Common myeloid progenitor, CD34-positive (primary cell): ENCODE data around the gene MALSU1.

Experiments used
- CTCF ChIA-PET: fragments of 350-600 bp; sonication (Branson Sonifier 250); formaldehyde crosslinking; loops from one replicate; lab custom pipeline; 2021; ENCODE audit warnings: antibody characterized with exemption; lab: Charles Lee
- POLR2A ChIA-PET: fragments of 350-600 bp; sonication (Branson Sonifier 250); formaldehyde crosslinking; loops from one replicate; lab custom pipeline; 2021; ENCODE audit warnings: antibody characterized with exemption; lab: Charles Lee
- DNase-seq, 3 donors: peaks; one replicate each; pipeline versions ENCODE4 v3.0.0 to v3.0.0-alpha.2; 2013
- H3K27ac ChIP-seq, 2 experiments: 1 replicate in 1 of 2; 2 replicates in 1 of 2; pipeline ENCODE4 v1.7.0; 2013; ENCODE audit warnings: inconsistent platforms in 2 of 2, low read length in 2 of 2, mild to moderate bottlenecking in 2 of 2, low read depth in 1 of 2, moderate library complexity in 1 of 2; ENCODE audit not compliant: severe bottlenecking in 2 of 2, insufficient read depth in 1 of 2, poor library complexity in 1 of 2
- H3K27me3 ChIP-seq, 5 experiments: replicated peaks in 2 of 5; 1 replicate in 3 of 5; 2 replicates in 2 of 5; pipeline versions ENCODE4 v1.6.1 to v1.7.0; 2013; ENCODE audit warnings: low read length in 4 of 5, mild to moderate bottlenecking in 2 of 5, moderate library complexity in 2 of 5, inconsistent platforms in 1 of 5; ENCODE audit not compliant: insufficient read depth in 5 of 5, control insufficient read depth in 4 of 5
- H3K36me3 ChIP-seq, 4 experiments: 1 replicate in 2 of 4; 2 replicates in 2 of 4; pipeline versions ENCODE4 v1.6.1 to v1.7.0; 2013; ENCODE audit warnings: low read length in 3 of 4, control low read depth in 1 of 4, mild to moderate bottlenecking in 1 of 4; ENCODE audit not compliant: control insufficient read depth in 4 of 4, insufficient read depth in 4 of 4
- H3K4me1 ChIP-seq, 4 experiments: 1 replicate in 3 of 4; 2 replicates in 1 of 4; pipeline versions ENCODE4 v1.6.1 to v1.7.1; 2013; ENCODE audit warnings: low read length in 3 of 4, mild to moderate bottlenecking in 3 of 4, control low read depth in 1 of 4, inconsistent platforms in 1 of 4, moderate library complexity in 1 of 4; ENCODE audit not compliant: control insufficient read depth in 4 of 4, insufficient read depth in 4 of 4; ENCODE audit errors: control extremely low read depth in 1 of 4
- H3K4me3 ChIP-seq, 7 experiments: 1 replicate in 4 of 7; 2 replicates in 3 of 7; pipeline versions ENCODE4 v1.5.1 to v1.7.0; 2013; ENCODE audit warnings: mild to moderate bottlenecking in 7 of 7, low read length in 6 of 7, moderate library complexity in 6 of 7, inconsistent platforms in 2 of 7, low read depth in 2 of 7, control low read depth in 1 of 7; ENCODE audit not compliant: insufficient read depth in 4 of 7, control insufficient read depth in 1 of 7; ENCODE audit errors: extremely low read depth in 1 of 7
- H3K9me3 ChIP-seq, 5 experiments: 1 replicate in 4 of 5; 2 replicates in 1 of 5; pipeline versions ENCODE4 v1.6.1 to v1.7.1; 2013; ENCODE audit warnings: low read length in 4 of 5, mild to moderate bottlenecking in 2 of 5, inconsistent platforms in 1 of 5, low read depth in 1 of 5, moderate library complexity in 1 of 5; ENCODE audit not compliant: control insufficient read depth in 4 of 5, insufficient read depth in 2 of 5; ENCODE audit errors: control extremely low read depth in 1 of 5
- WGBS: methylation state at CpG from one replicate; pipeline ENCODE4 v1.1.5; 2013; ENCODE audit not compliant: insufficient coverage; 5-methylcytosine and 5-hydroxymethylcytosine counted together

The MALSU1 gene

GRCh38 chr7:23293500-23294073 lies 5.6 kb upstream of the MALSU1 start:
- no peak for DNase-seq
- POLR2A ChIA-PET, result interaction anchor here (0.6 kb wide), 1 partner anchor 189 kb away, joined by 3 read pairs; no protein-coding TSS in a partner anchor
- H3K4me3 ChIP-seq, result no peak overlapping the region
- H3K27me3 ChIP-seq, result no peaks in the 10 kb centered on the region
- WGBS, result 91% methylated on average over 12 of the region's 12 CpGs
- no peak overlapping the region for H3K27ac ChIP-seq
- CTCF ChIA-PET, result interaction anchor here (1.2 to 1.9 kb wide), 2 partner anchors 15 to 17 kb away, joined by 4 to 7 read pairs; no protein-coding TSS in a partner anchor
- H3K36me3 ChIP-seq, result no peaks in the 10 kb centered on the region
- peaks cover 0 to 8% (median under 1%) of the 10 kb centered on the region in 4 experiments for H3K4me1 ChIP-seq
- H3K9me3 ChIP-seq, result no peaks in the 10 kb centered on the region

- CTCF ChIA-PET, result interaction anchor here (0.8 to 1.9 kb wide), 3 partner anchors 16 to 168 kb away, joined by 3 to 7 read pairs (median 5); no protein-coding TSS in a partner anchor
- POLR2A ChIA-PET, result no interaction called here
- WGBS, result 88% methylated on average over 5 of the region's 6 CpGs
- Histone ChIP-seq H3K36me3 (no peaks in the 10 kb centered on the region), H3K27me3 (no peaks in the 10 kb centered on the region), H3K4me1 (peaks cover under 1 to 9% (median 6%) of the 10 kb centered on the region in 4 experiments), H3K9me3 (no peaks in the 10 kb centered on the region), H3K4me3 (no peak overlapping the region), H3K27ac (no peak overlapping the region)
- no peak for DNase-seq
These were observed 4.4 kb upstream of the MALSU1 start for GRCh38 chr7:23294549-23295400.

GRCh38 chr7:23295401-23295697 lies 3.8 kb upstream of the MALSU1 start:
- ChIA-PET CTCF (interaction anchor here (0.8 to 1.9 kb wide), 3 partner anchors 17 to 168 kb away, joined by 3 to 7 read pairs (median 5); no protein-coding TSS in a partner anchor), POLR2A (no interaction called here)
- DNase-seq, result no peak
- no peaks in the 10 kb centered on the region for H3K27me3 ChIP-seq
- peaks cover 6 to 15% (median 11%) of the 10 kb centered on the region in 4 experiments for H3K4me1 ChIP-seq
- no peak overlapping the region for H3K27ac ChIP-seq
- no peaks in the 10 kb centered on the region for H3K36me3 ChIP-seq
- no peaks in the 10 kb centered on the region for H3K9me3 ChIP-seq
- H3K4me3 ChIP-seq, result no peak overlapping the region

GRCh38 chr7:23298141-23298881 lies 828 bp upstream of the MALSU1 start:
- Histone ChIP-seq H3K9me3 (no peaks in the 10 kb centered on the region), H3K27me3 (no peaks in the 10 kb centered on the region), H3K4me3 (peak overlapping the region in 6 of 7 experiments; percentile 91 to 99 (median 96)), H3K27ac (peak overlapping the region in 1 of 2 experiments; percentile 83), H3K4me1 (peaks cover 9 to 24% (median 16%) of the 10 kb centered on the region in 4 experiments), H3K36me3 (peaks cover 2 to 15% (median 11%) of the 10 kb centered on the region in 4 experiments)
- 100% methylated on average over 2 of the region's 11 CpGs for whole genome bisulfite sequencing
- CTCF ChIA-PET, result interaction anchor here (0.8 to 2.3 kb wide), 4 partner anchors 19 to 60 kb away, joined by 3 to 6 read pairs (median 4); no protein-coding TSS in a partner anchor
- POLR2A ChIA-PET, result no interaction called here
- no peak for DNase-seq

GRCh38 chr7:23299770-23300300 lies 696 bp downstream of the MALSU1 start:
- peak overlapping the region; percentile 87 to 99 (median 96) for H3K4me3 ChIP-seq
- WGBS, result 22% methylated on average over 6 of the region's 12 CpGs
- no peaks in the 10 kb centered on the region for H3K27me3 ChIP-seq
- ChIA-PET CTCF (interaction anchor here (1.1 to 2.3 kb wide), 5 partner anchors 10 to 58 kb away, joined by 4 to 6 read pairs (median 4); no protein-coding TSS in a partner anchor), POLR2A (no interaction called here)
- H3K27ac ChIP-seq, result peak overlapping the region; percentile 75 to 83
- peaks cover 2 to 22% (median 14%) of the 10 kb centered on the region in 4 experiments for H3K36me3 ChIP-seq
- DNase-seq, result peak in 1 of 3 donors; percentile 48
- peaks cover 9 to 24% (median 16%) of the 10 kb centered on the region in 4 experiments for H3K4me1 ChIP-seq
- H3K9me3 ChIP-seq, result no peaks in the 10 kb centered on the region

- peaks cover 0 to 9% (median 4%) of the 10 kb centered on the region in 4 experiments for H3K4me1 ChIP-seq
- no CpG with 5 or more reads among the region's 2 CpGs for WGBS
- H3K4me3 ChIP-seq, result no peak overlapping the region
- H3K27me3 ChIP-seq, result no peaks in the 10 kb centered on the region
- H3K27ac ChIP-seq, result no peak overlapping the region
- CTCF ChIA-PET, result no interaction called here
- DNase-seq, result no peak
- peaks cover 14 to 60% (median 38%) of the 10 kb centered on the region in 4 experiments for H3K36me3 ChIP-seq
- H3K9me3 ChIP-seq, result no peaks in the 10 kb centered on the region
- POLR2A ChIA-PET, result no interaction called here
These were observed 7.9 kb downstream of the MALSU1 start for GRCh38 chr7:23306936-23307521.
